ENCODE data around the gene ZNF562.

DNA sequence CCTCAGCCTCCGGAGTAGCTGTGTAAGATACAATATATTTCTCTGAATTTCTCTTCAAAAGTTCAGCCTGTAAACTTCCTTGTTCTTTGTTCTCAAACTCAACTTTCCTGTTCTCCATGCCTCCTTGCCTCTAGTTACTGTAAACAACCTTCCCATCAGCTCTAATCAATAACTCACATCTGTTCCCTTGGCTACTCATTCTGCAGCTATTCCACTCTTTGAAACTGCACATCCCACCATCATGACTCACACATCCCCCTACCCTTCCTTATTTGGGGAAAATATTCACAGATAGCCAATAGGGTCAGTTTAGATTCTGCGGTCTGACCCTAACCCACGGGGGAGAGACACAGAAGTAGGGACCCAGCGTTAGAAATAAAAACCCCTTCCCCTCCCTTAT is 2.0 kb downstream of the ZNF562 start:
- TF ChIP-seq GATA3 (IDR thresholded peaks at IDR 0.05; ENCODE audit: low read depth, low read length) (no peak), GATA2 (IDR thresholded peaks at IDR 0.05; ENCODE audit: low read depth, low read length) (no peak)
